ENCODE data around the gene PCYOX1L.

PCYOX1L gene

DNA sequence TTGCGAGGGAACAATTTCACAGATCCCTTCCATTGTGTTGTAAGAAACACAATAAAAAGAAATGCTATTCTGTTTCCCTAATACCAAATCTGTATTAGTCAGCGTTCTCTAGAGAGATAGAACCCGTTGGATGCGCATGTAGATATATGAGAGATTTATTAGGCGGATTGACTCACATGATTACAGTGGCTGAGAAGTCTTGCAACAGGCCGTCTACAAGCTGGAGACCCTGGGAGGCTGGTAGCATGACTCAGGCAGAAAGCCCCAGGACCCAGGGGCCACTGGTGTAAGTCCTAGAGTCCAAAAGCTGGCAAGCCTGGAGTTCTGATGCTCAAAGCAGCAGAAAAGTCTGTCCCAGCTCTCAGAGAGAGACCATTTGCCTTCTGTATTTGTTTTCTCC, 39.7 kb downstream of the PCYOX1L start:
- no peak for TF ChIP-seq FOXP2 (optimal IDR thresholded peaks at IDR 0.05; ENCODE audit: borderline replicate concordance, extremely low read depth, extremely low read length, insufficient read depth)
- TF ChIP-seq TAF1 (IDR thresholded peaks at IDR 0.05; ENCODE audit: borderline replicate concordance, insufficient read depth, low read length) = no peak
- no peak for TF ChIP-seq SIN3A (IDR thresholded peaks at IDR 0.05; ENCODE audit: borderline replicate concordance, insufficient read depth, low read length)
- TF ChIP-seq POLR2AphosphoS5 (IDR thresholded peaks at IDR 0.05; ENCODE audit: low read depth, low read length) = no peak
- TF ChIP-seq, protein P1, sequence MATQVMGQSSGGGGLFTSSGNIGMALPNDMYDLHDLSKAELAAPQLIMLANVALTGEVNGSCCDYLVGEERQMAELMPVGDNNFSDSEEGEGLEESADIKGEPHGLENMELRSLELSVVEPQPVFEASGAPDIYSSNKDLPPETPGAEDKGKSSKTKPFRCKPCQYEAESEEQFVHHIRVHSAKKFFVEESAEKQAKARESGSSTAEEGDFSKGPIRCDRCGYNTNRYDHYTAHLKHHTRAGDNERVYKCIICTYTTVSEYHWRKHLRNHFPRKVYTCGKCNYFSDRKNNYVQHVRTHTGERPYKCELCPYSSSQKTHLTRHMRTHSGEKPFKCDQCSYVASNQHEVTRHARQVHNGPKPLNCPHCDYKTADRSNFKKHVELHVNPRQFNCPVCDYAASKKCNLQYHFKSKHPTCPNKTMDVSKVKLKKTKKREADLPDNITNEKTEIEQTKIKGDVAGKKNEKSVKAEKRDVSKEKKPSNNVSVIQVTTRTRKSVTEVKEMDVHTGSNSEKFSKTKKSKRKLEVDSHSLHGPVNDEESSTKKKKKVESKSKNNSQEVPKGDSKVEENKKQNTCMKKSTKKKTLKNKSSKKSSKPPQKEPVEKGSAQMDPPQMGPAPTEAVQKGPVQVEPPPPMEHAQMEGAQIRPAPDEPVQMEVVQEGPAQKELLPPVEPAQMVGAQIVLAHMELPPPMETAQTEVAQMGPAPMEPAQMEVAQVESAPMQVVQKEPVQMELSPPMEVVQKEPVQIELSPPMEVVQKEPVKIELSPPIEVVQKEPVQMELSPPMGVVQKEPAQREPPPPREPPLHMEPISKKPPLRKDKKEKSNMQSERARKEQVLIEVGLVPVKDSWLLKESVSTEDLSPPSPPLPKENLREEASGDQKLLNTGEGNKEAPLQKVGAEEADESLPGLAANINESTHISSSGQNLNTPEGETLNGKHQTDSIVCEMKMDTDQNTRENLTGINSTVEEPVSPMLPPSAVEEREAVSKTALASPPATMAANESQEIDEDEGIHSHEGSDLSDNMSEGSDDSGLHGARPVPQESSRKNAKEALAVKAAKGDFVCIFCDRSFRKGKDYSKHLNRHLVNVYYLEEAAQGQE (IDR thresholded peaks at IDR 0.05; ENCODE audit: insufficient read depth in 1 of 2, low read depth in 2 of 2, low read length in 2 of 2) = no peak

DNA sequence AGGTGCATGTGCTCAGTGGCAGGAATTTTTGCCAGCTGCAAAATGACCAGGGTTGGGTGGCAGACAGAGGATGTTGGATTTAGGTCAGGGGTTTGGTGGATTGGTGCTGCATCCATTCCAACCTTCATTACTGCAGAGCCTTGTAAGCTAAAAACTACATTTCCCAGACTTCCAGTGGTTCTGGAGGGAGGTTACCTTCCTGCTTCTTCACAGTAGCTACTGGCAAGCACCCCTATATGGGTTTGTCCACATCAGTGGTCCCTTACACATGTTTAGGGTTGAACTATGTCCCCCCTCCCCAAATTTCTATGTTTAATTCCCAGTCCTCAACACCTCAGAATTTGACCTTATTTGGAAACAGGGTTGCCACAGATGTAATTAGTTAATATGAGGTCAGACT, 41.9 kb downstream of the PCYOX1L start:
- TF ChIP-seq, protein P1 (IDR thresholded peaks at IDR 0.05; ENCODE audit: insufficient read depth in 1 of 2, low read depth in 2 of 2, low read length in 2 of 2) = no peak
- TF ChIP-seq SIN3A (IDR thresholded peaks at IDR 0.05; ENCODE audit: borderline replicate concordance, insufficient read depth, low read length) (no peak), POLR2AphosphoS5 (IDR thresholded peaks at IDR 0.05; ENCODE audit: low read depth, low read length) (no peak), FOXP2 (optimal IDR thresholded peaks at IDR 0.05; ENCODE audit: borderline replicate concordance, extremely low read depth, extremely low read length, insufficient read depth) (no peak), TAF1 (IDR thresholded peaks at IDR 0.05; ENCODE audit: borderline replicate concordance, insufficient read depth, low read length) (no peak)

DNA sequence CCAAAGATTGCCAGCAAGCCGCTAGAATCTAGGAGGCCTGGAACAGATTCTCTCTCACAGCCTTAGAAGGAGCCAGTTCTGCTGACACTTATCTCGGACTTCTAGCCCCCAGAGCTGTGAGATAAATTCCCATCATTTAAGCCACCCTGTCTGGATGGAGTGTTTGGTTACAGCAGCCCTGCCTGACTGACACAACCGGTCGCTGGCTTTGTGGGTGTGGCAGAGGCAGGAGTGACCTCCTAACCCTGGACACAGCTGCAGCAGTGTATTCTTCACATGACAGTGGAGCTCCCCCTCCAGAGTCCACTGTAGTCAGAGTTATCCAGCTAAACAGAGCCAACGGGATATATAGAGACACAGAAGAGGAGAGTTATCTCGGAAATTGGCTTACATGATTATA, 42.5 kb downstream of the PCYOX1L start:
- TF ChIP-seq POLR2AphosphoS5 (IDR thresholded peaks at IDR 0.05; ENCODE audit: low read depth, low read length) (no peak), TAF1 (IDR thresholded peaks at IDR 0.05; ENCODE audit: borderline replicate concordance, insufficient read depth, low read length) (no peak), SIN3A (IDR thresholded peaks at IDR 0.05; ENCODE audit: borderline replicate concordance, insufficient read depth, low read length) (no peak), FOXP2 (optimal IDR thresholded peaks at IDR 0.05; ENCODE audit: borderline replicate concordance, extremely low read depth, extremely low read length, insufficient read depth) (no peak)
- TF ChIP-seq, protein P1 (IDR thresholded peaks at IDR 0.05; ENCODE audit: insufficient read depth in 1 of 2, low read depth in 2 of 2, low read length in 2 of 2) = no peak

DNA sequence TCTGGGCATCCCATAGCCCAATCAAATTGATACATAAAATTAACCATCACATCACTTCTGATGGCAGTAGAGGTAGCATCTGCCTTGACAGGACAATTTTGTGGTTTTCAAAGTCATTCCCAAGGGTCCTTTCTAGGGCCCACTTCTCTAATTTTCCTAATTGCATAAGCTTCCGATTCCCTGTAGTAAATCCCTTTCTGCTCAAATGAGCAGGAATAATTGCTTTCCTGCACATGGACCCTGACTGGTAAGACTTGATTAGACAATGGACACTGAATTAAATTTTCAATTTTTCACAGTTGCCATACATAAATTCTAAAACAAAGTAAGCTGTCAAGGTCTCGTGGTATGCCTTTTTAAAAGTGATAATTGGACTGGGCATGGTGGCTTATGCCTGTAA, 43.2 kb downstream of the PCYOX1L start:
- TF ChIP-seq TAF1 (IDR thresholded peaks at IDR 0.05; ENCODE audit: borderline replicate concordance, insufficient read depth, low read length) (no peak), SIN3A (IDR thresholded peaks at IDR 0.05; ENCODE audit: borderline replicate concordance, insufficient read depth, low read length) (no peak), POLR2AphosphoS5 (IDR thresholded peaks at IDR 0.05; ENCODE audit: low read depth, low read length) (no peak), FOXP2 (optimal IDR thresholded peaks at IDR 0.05; ENCODE audit: borderline replicate concordance, extremely low read depth, extremely low read length, insufficient read depth) (no peak)
- TF ChIP-seq, protein P1 (IDR thresholded peaks at IDR 0.05; ENCODE audit: insufficient read depth in 1 of 2, low read depth in 2 of 2, low read length in 2 of 2) = no peak

DNA sequence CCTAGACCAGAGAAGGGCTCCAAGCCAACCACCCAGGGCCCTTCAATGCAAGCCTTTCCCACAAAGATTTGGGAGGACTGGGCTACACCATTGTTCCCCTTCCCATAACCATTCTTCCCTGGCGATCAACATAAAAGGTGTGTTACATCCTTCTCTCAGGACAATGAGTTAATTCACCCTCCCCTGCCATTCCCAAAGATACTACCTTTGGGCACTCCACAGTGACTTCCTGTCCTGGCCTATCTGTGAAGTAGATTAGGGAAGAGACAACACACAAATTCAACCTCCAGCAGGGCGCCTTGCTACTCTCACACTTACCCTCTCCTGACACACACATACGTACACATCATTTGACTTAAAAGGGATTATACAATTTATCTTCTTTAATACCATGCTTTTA, 44.4 kb downstream of the PCYOX1L start:
- no peak for TF ChIP-seq SIN3A (IDR thresholded peaks at IDR 0.05; ENCODE audit: borderline replicate concordance, insufficient read depth, low read length)
- TF ChIP-seq FOXP2 (optimal IDR thresholded peaks at IDR 0.05; ENCODE audit: borderline replicate concordance, extremely low read depth, extremely low read length, insufficient read depth) = no peak
- TF ChIP-seq POLR2AphosphoS5 (IDR thresholded peaks at IDR 0.05; ENCODE audit: low read depth, low read length) = no peak
- TF ChIP-seq TAF1 (IDR thresholded peaks at IDR 0.05; ENCODE audit: borderline replicate concordance, insufficient read depth, low read length) = no peak
- TF ChIP-seq, protein P1 (IDR thresholded peaks at IDR 0.05; ENCODE audit: insufficient read depth in 1 of 2, low read depth in 2 of 2, low read length in 2 of 2) = no peak

Data from PFSK-1 (cell line).